IMR-90 (cell line): ENCODE measurements around the gene GNAI3. TPM values are rescaled to one million over a fixed set of nuclear protein-coding genes. Genes with fewer than 3 reads are reported as not detected.

ENCODE experiments used
- ATAC-seq: fragments of 200-7000 bp; cut with Tn5 transposase; 2 replicates; pipeline ENCODE4 v1.9.1; 2020; ENCODE audit warnings: low read depth, mild to moderate bottlenecking, moderate library complexity
- BruUV-seq: library from RNA; stranded (reverse); fragments of 400-500 nt; replicated peaks from 2 replicates; lab custom pipeline; 2021; lab: Mats Ljungman, UMichigan
- CTCF ChIA-PET: fragments of 300-600 bp; formaldehyde crosslinking; extraction: SDS; loops from one replicate; lab custom pipeline; 2021; ENCODE audit warnings: antibody characterized with exemption; lab: Yijun Ruan, JAX
- POLR2A ChIA-PET: fragments of 300-600 bp; sonication (Branson Sonifier 250); formaldehyde crosslinking; loops from one replicate; lab custom pipeline; 2022; ENCODE audit warnings: antibody characterized with exemption; ENCODE audit not compliant: unreplicated experiment; lab: Charles Lee
- DNase-seq: peaks from one replicate; pipeline ENCODE4 v3.0.0; 2013
- H2AFZ ChIP-seq: replicated peaks from 2 replicates; pipeline ENCODE3; 2013; ENCODE audit warnings: low read length, mild to moderate bottlenecking; ENCODE audit not compliant: poor library complexity
- H2AK5ac ChIP-seq: 2 replicates; pipeline ENCODE4 v1.6.1; 2013; ENCODE audit warnings: low read depth, low read length, inconsistent platforms
- H2AK9ac ChIP-seq: replicated peaks from 2 replicates; pipeline ENCODE3; 2013; ENCODE audit warnings: mild to moderate bottlenecking, low read depth, low read length, moderate library complexity; ENCODE audit not compliant: poor library complexity
- H2BK120ac ChIP-seq: 2 replicates; pipeline ENCODE4 v1.6.1; 2013; ENCODE audit warnings: low read depth, low read length, inconsistent platforms
- H2BK15ac ChIP-seq: 3 replicates; pipeline ENCODE4 v1.6.1; 2013; ENCODE audit warnings: low read depth, low read length, inconsistent platforms
- H2BK20ac ChIP-seq: 2 replicates; pipeline ENCODE4 v1.6.1; 2013; ENCODE audit warnings: low read depth, mild to moderate bottlenecking, inconsistent platforms, low read length, moderate library complexity
- H2BK5ac ChIP-seq: 2 replicates; pipeline ENCODE4 v1.6.1; 2013; ENCODE audit warnings: mild to moderate bottlenecking, low read depth, low read length, inconsistent platforms; ENCODE audit not compliant: poor library complexity, severe bottlenecking
- H3K14ac ChIP-seq: replicated peaks from 2 replicates; pipeline ENCODE4 v1.6.1; 2013; ENCODE audit warnings: low read depth, low read length, inconsistent platforms
- H3K18ac ChIP-seq: 2 replicates; pipeline ENCODE4 v1.6.1; 2013; ENCODE audit warnings: low read depth, low read length, control low read depth
- H3K23ac ChIP-seq: 2 replicates; pipeline ENCODE4 v1.6.1; 2013; ENCODE audit warnings: low read depth, low read length, inconsistent platforms
- H3K27ac ChIP-seq: 2 replicates; pipeline ENCODE4 v1.5.1; 2013; ENCODE audit warnings: mild to moderate bottlenecking, control low read depth, low read length; ENCODE audit not compliant: insufficient read depth
- H3K27me3 ChIP-seq: 2 replicates; pipeline ENCODE4 v1.6.1; 2013; ENCODE audit warnings: low read length; ENCODE audit not compliant: control insufficient read depth, insufficient read depth
- H3K36me3 ChIP-seq: 2 replicates; pipeline ENCODE4 v1.6.1; 2013; ENCODE audit warnings: low read length, mixed read lengths; ENCODE audit not compliant: control insufficient read depth, insufficient read depth
- H3K4ac ChIP-seq: 2 replicates; pipeline ENCODE4 v1.6.1; 2013; ENCODE audit warnings: low read depth, low read length, inconsistent platforms
- H3K4me1 ChIP-seq: 2 replicates; pipeline ENCODE4 v1.6.1; 2013; ENCODE audit warnings: low read length, mixed read lengths; ENCODE audit not compliant: control insufficient read depth, insufficient read depth
- H3K4me2 ChIP-seq: 2 replicates; pipeline ENCODE4 v1.6.1; 2013; ENCODE audit warnings: low read depth, mild to moderate bottlenecking, control low read depth, low read length, moderate library complexity
- H3K4me3 ChIP-seq: 2 replicates; pipeline ENCODE4 v1.5.1; 2013; ENCODE audit warnings: low read depth, mild to moderate bottlenecking, control low read depth, low read length, moderate library complexity; ENCODE audit not compliant: insufficient read depth
- H3K56ac ChIP-seq: 2 replicates; pipeline ENCODE4 v1.6.1; 2013; ENCODE audit warnings: low read length, inconsistent platforms; ENCODE audit not compliant: insufficient read depth; ENCODE audit errors: extremely low read depth
- H3K79me1 ChIP-seq, 2 experiments: 2 replicates each; pipeline ENCODE4 v1.6.1; 2013; ENCODE audit warnings: low read length in 2 of 2, inconsistent platforms in 1 of 2, low read depth in 1 of 2
- H3K9ac ChIP-seq: 2 replicates; pipeline ENCODE4 v1.6.1; 2013; ENCODE audit warnings: low read depth, low read length, control low read depth
- H3K9me1 ChIP-seq: 2 replicates; pipeline ENCODE4 v1.6.1; 2013; ENCODE audit warnings: low read length, inconsistent platforms; ENCODE audit not compliant: insufficient read depth
- H3K9me3 ChIP-seq: 2 replicates; pipeline ENCODE4 v1.6.1; 2013; ENCODE audit warnings: low read length; ENCODE audit not compliant: control insufficient read depth, insufficient read depth
- H4K20me1 ChIP-seq: 2 replicates; pipeline ENCODE4 v1.6.1; 2013; ENCODE audit warnings: low read length, inconsistent platforms; ENCODE audit not compliant: insufficient read depth
- H4K5ac ChIP-seq: 2 replicates; pipeline ENCODE4 v1.6.1; 2013; ENCODE audit warnings: mild to moderate bottlenecking, low read depth, low read length, control low read depth
- H4K8ac ChIP-seq, 2 experiments: 2 replicates each; pipeline ENCODE4 v1.6.1; 2013; ENCODE audit warnings: low read depth in 2 of 2, low read length in 2 of 2, control low read depth in 1 of 2, inconsistent platforms in 1 of 2
- H4K91ac ChIP-seq: 2 replicates; pipeline ENCODE4 v1.6.1; 2013; ENCODE audit warnings: low read depth, low read length, inconsistent platforms; ENCODE audit not compliant: insufficient read depth
- BHLHE40 ChIP-seq: fragments of 150-350 bp; IDR thresholded peaks from 2 replicates; pipeline ENCODE4 v1.6.1; 2016; ENCODE audit warnings: mild to moderate bottlenecking, low read depth, low read length
- CEBPB ChIP-seq: IDR thresholded peaks from 2 replicates; pipeline ENCODE4 v1.6.1; 2012; ENCODE audit warnings: low read depth, low read length, improper control_type of control experiment
- NFE2L2 ChIP-seq: fragments of 150-350 bp; IDR thresholded peaks from 2 replicates; pipeline ENCODE4 v1.6.1; 2016; ENCODE audit warnings: low read depth, mild to moderate bottlenecking, low read length
- POLR2A ChIP-seq: IDR thresholded peaks from 2 replicates; pipeline ENCODE4 v1.6.1; 2012; ENCODE audit warnings: mild to moderate bottlenecking, low read depth, low read length
- RCOR1 ChIP-seq: IDR thresholded peaks from 2 replicates; pipeline ENCODE4 v1.6.1; 2012; ENCODE audit warnings: mild to moderate bottlenecking, low read length, improper control_type of control experiment; ENCODE audit not compliant: insufficient replicate concordance
- RFX5 ChIP-seq: IDR thresholded peaks from 2 replicates; pipeline ENCODE4 v1.8.0; 2012; ENCODE audit warnings: low read depth, mild to moderate bottlenecking, low read length, moderate library complexity
- USF2 ChIP-seq: fragments of 150-350 bp; IDR thresholded peaks from 2 replicates; pipeline ENCODE4 v1.6.1; 2017; ENCODE audit warnings: mild to moderate bottlenecking, antibody characterized with exemption, low read length, low read depth
- WGBS, 2 experiments: methylation state at CpG; one replicate each; pipeline versions ENCODE4 v1.1.5 to v1.1.7; 2013; ENCODE audit warnings: missing lambda C conversion rate in 2 of 2; ENCODE audit not compliant: insufficient read length in 1 of 2; ENCODE audit errors: extremely low coverage in 2 of 2; 5-methylcytosine and 5-hydroxymethylcytosine counted together
- dilution Hi-C: fragments of 300-500 bp; cut with HindIII; formaldehyde crosslinking; loops from one replicate; pipeline ENCODE4 v1.14.3; 2018; ENCODE audit warnings: low sequenced_read_pairs; ENCODE audit not compliant: unreplicated experiment
- in situ Hi-C: fragments of 300-500 bp; cut with MboI; formaldehyde crosslinking; loops from 3 replicates; pipeline ENCODE4 v1.14.3; 2019; ENCODE audit warnings: low sequenced_read_pairs, inconsistent platforms, mixed read lengths
- intact Hi-C: fragments of 100-400 bp; cut with micrococcal nuclease; formaldehyde crosslinking; loops from 2 replicates; pipeline ENCODE4 v1.10.0; 2022
- polyA plus RNA-seq, 3 experiments: library from polyadenylated mRNA; depleted of rRNA; stranded (reverse); fragments of >200 nt; gene quantifications; 2 replicates each; pipeline ENCODE4 v1.2.3, GENCODE V29; 2012; ENCODE audit warnings: low replicate concordance in 1 of 3
- total RNA-seq: library from RNA; depleted of rRNA; stranded (reverse); fragments of >200 nt; gene quantifications from 2 replicates; pipeline ENCODE4 v1.2.3, GENCODE V29; 2012

The GNAI3 gene
- total and polyA plus RNA-seq, 2 of the 4 experiments (the other 2 are of a cell fraction) = 5.9 to 14.9 TPM

DNA sequence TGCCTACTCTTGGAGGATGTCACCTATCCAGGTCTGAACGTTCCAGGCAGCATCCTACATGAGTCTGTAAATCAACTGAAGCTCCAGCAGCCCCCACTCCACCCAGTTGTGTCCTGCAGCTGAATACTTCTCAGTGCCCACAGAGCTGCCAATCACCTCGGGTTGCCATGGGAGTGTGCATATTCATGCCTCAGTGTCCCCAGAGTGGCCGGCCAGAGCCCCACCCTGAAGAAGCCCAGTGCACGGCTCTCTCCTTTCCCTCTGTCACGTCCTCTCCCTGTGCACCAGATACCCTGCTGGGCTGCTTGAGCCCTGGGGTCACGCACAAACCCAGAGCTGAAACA lies 91.4 kb downstream of the GNAI3 start:
- no TSS peak for BruUV-seq
- no peak overlapping the region for H3K4me2 ChIP-seq
- no peak overlapping the region for H4K91ac ChIP-seq
- H2BK120ac ChIP-seq = no peak overlapping the region
- no peak overlapping the region for H3K18ac ChIP-seq
- no peak overlapping the region for H4K5ac ChIP-seq
- no peak overlapping the region for H3K14ac ChIP-seq
- H3K27ac ChIP-seq = no peak overlapping the region
- no peaks in the 10 kb centered on the region for H4K20me1 ChIP-seq
- in situ Hi-C loops = loop anchor here (5.0 to 10.0 kb wide), 3 partner anchors 132 to 342 kb away; partner anchors contain the start of genes AHCYL1 and CSF1
- H3K4ac ChIP-seq = no peak overlapping the region
- H4K8ac ChIP-seq = no peak overlapping the region
- WGBS, 2 experiments = 100% methylated on average over 1 of the region's 6 CpGs; no CpG with 5 or more reads in 1 of the 2 experiments
- H2AFZ ChIP-seq = peak overlapping the region; percentile 65
- no peak overlapping the region for H2BK20ac ChIP-seq
- TF ChIP-seq BHLHE40 (no peak), CEBPB (no peak), USF2 (no peak), NFE2L2 (no peak), RFX5 (no peak), RCOR1 (no peak), POLR2A (no peak)
- no peak overlapping the region for H2AK5ac ChIP-seq
- H3K27me3 ChIP-seq = no peaks in the 10 kb centered on the region
- no peaks in the 10 kb centered on the region for H3K36me3 ChIP-seq
- no peaks in the 10 kb centered on the region for H3K79me1 ChIP-seq
- peak overlapping the region; percentile 1 for H2AK9ac ChIP-seq
- H2BK5ac ChIP-seq = no peak overlapping the region
- H2BK15ac ChIP-seq = no peak overlapping the region
- dilution Hi-C loops = no loop called here
- no peak for ATAC-seq
- no peak overlapping the region for H3K4me3 ChIP-seq
- no peak overlapping the region for H3K56ac ChIP-seq
- H3K9ac ChIP-seq = no peak overlapping the region
- peaks cover 20% of the 10 kb centered on the region for H3K4me1 ChIP-seq
- CTCF ChIA-PET = interaction anchor here (0.5 to 3.9 kb wide), 22 partner anchors 9 to 372 kb away, joined by 3 to 63 read pairs (median 4); partner anchors contain the start of genes AHCYL1, AMPD2, GNAI3 and GNAT2
- no peak for DNase-seq
- no peaks in the 10 kb centered on the region for H3K9me3 ChIP-seq
- H3K23ac ChIP-seq = no peak overlapping the region
- no peaks in the 10 kb centered on the region; the same call in none of the 2 replicates for H3K9me1 ChIP-seq
- intact Hi-C loops = loop anchor here (1.0 kb wide), 1 partner anchor 94 kb away; no protein-coding TSS in a partner anchor
- POLR2A ChIA-PET = interaction anchor here (0.5 to 1.0 kb wide), 2 partner anchors 134 to 838 kb away, joined by 3 read pairs; no protein-coding TSS in a partner anchor
